ENCODE results near the gene ARHGAP22.

GRCh38 chr10:48616436-48616835 is 11.6 kb upstream of the ARHGAP22 start:
- TF ChIP-seq EZH2 (IDR thresholded peaks at IDR 0.05; ENCODE audit: borderline replicate concordance, low read length) (no peak), CTCF (conservative IDR thresholded peaks at IDR 0.05 in 1 of 2, IDR thresholded peaks at IDR 0.05 in 1 of 2; ENCODE audit: extremely low read depth in 1 of 2, insufficient read depth in 1 of 2, low read depth in 1 of 2, low read length in 2 of 2) (no peak)
